ENCODE data around the gene NOC2L. TPM values are rescaled to one million over a fixed set of nuclear protein-coding genes. Genes with fewer than 3 reads are reported as not detected.
A peak's percentile ranks its signal among the peaks of the same experiment; 100 is the strongest.

NOC2L gene
- total and polyA plus RNA-seq, 9 of the 15 experiments (the other 6 are each of a cell fraction or from before 2014, with no cell fraction given) = 4.0 to 410 (median 200) TPM

- TF ChIP-seq ZBTB40 (IDR thresholded peaks at IDR 0.05) (no peak), ZBTB40 (CRISPR knock-in tag; IDR thresholded peaks at IDR 0.05) (no peak), ZNF408 (CRISPR knock-in tag; IDR thresholded peaks at IDR 0.05; ENCODE audit: low read depth) (no peak), ZNF449 (CRISPR knock-in tag; IDR thresholded peaks at IDR 0.05) (no peak), FOS (IDR thresholded peaks at IDR 0.05; ENCODE audit: extremely low read depth, insufficient read length) (no peak), CBX8 (IDR thresholded peaks at IDR 0.05; ENCODE audit: borderline replicate concordance, extremely low read depth, low read depth, low read length, poor library complexity, severe bottlenecking) (no peak), PHF8 (IDR thresholded peaks at IDR 0.05; ENCODE audit: borderline replicate concordance, low read length) (peak; percentile 53; the same call in 1 of the 2 replicates), SMARCA5 (IDR thresholded peaks at IDR 0.05) (no peak), ZNF3 (CRISPR knock-in tag; IDR thresholded peaks at IDR 0.05) (no peak), HLTF (IDR thresholded peaks at IDR 0.05) (no peak), DLX4 (CRISPR knock-in tag; IDR thresholded peaks at IDR 0.05) (no peak), CHD2 (IDR thresholded peaks at IDR 0.05; ENCODE audit: low read depth, low read length) (0 out of 2 replicates have a peak, but pooled peaks have one; percentile 29), CEBPG (CRISPR knock-in tag; IDR thresholded peaks at IDR 0.05) (peak; percentile 46; the same call in 1 of the 2 replicates), CEBPG (tag; conservative IDR thresholded peaks at IDR 0.05 in 1 of 2, IDR thresholded peaks at IDR 0.05 in 1 of 2) (no peak), ZNF75A (CRISPR knock-in tag; IDR thresholded peaks at IDR 0.05) (no peak), ZNF507 (tag; conservative IDR thresholded peaks at IDR 0.05) (no peak)
These were observed 54.6 kb downstream of the NOC2L start (continued) for GRCh38 chr1:904310-904950.
